NCI-H2227 (cell line): ENCODE measurements around the gene COL23A1.
"Not testable (repeated sequence)": the region's sequence is repeated elsewhere in the genome, so short reads cannot be mapped to it uniquely, and the experiment has no call there.

Experiments used
- DNase-seq: peaks from one replicate; lab custom pipeline; 2025; ENCODE audit not compliant: unreplicated experiment; lab: John Stamatoyannopoulos, UW

The COL23A1 gene

GRCh38 chr5:178309271-178310013 is 280.8 kb downstream of the COL23A1 start:
- DNase-seq, result no peak

GRCh38 chr5:178308541-178309092 is 281.6 kb downstream of the COL23A1 start:
- DNase-seq, result no peak

- no peak for DNase-seq
Measured at GRCh38 chr5:178307267-178308045, 282.7 kb downstream of the COL23A1 start.

- DNase-seq, result no peak
Measured at GRCh38 chr5:178306430-178307225, 283.6 kb downstream of the COL23A1 start.

- DNase-seq, result no peak
Measured at GRCh38 chr5:178305801-178306200, 284.4 kb downstream of the COL23A1 start.

- no peak for DNase-seq
Measured at GRCh38 chr5:178304761-178305645, 285.2 kb downstream of the COL23A1 start.

- DNase-seq, result no peak
Measured at GRCh38 chr5:178304016-178304415, 286.2 kb downstream of the COL23A1 start.

GRCh38 chr5:178302321-178302720 is 287.9 kb downstream of the COL23A1 start:
- DNase-seq, result not testable (repeated sequence)

- no peak for DNase-seq
Measured at GRCh38 chr5:178301641-178302040, 288.6 kb downstream of the COL23A1 start.

- DNase-seq, result no peak
Measured at GRCh38 chr5:178298283-178298807, 291.8 kb downstream of the COL23A1 start.

- no peak for DNase-seq
Measured at GRCh38 chr5:178297751-178298150, 292.4 kb downstream of the COL23A1 start.

GRCh38 chr5:178296066-178296465 is 294.1 kb downstream of the COL23A1 start:
- no peak for DNase-seq

- no peak for DNase-seq
Measured at GRCh38 chr5:178295589-178295988, 294.6 kb downstream of the COL23A1 start.

GRCh38 chr5:178293815-178294214 is 296.4 kb downstream of the COL23A1 start:
- no peak for DNase-seq

GRCh38 chr5:178293400-178293799 is 296.8 kb downstream of the COL23A1 start:
- no peak for DNase-seq

GRCh38 chr5:178292826-178293205 is 297.4 kb downstream of the COL23A1 start:
- no peak for DNase-seq

- DNase-seq, result no peak
Measured at GRCh38 chr5:178291969-178292825, 298.0 kb downstream of the COL23A1 start.

- DNase-seq, result no peak
Measured at GRCh38 chr5:178291161-178291561, 299.0 kb downstream of the COL23A1 start.

GRCh38 chr5:178290376-178290775 is 299.8 kb downstream of the COL23A1 start:
- DNase-seq, result no peak
